ENCODE measurements around the gene ACTN3. TPM values are rescaled to one million over a fixed set of nuclear protein-coding genes. Genes with fewer than 3 reads are reported as not detected.

Gene ACTN3
- polyA plus RNA-seq, 2 of the 4 experiments (the other 2 are of a cell fraction), result not detected

DNA sequence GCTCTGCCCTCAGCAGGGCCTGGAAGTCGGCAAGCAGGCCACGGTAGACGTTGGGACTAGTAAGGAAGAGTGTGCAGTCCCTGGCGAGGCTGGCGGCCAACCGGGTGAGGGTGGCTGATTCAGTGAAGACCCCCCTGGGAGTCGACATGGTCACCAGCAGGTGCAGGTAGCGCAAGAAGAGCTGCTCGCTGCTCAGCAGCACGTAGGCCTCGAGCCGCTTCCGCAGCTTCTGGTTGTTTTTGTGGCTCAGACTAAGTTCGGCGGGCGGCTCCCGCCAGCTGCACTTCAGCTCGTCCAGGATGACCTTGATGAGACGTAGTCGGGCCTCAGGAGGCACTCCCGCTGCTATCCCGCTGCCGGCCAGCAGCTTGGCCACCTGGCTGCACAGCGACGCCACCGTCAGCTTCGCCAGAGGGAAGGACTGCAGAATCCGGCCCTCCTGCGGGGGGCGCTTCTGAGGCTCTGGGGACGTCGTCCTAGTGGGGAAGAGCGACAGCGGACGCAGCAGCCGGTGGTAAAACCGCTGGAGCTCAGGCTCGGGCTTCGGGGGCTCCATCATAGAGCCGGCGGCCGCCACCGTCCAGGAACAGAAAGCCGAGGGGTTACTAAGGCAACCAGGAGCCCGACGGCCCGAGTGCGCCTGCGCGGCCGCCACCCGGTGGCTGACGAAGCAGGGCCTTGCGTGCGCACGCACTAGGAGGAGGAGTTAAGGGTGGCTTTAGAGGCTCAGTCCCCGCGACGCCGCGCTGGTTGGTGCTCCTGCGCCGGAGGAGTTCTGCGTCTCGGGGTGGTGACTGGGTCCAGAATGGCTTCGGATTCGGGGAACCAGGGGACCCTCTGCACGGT lies 46.0 kb downstream of the ACTN3 start, which contains the start of the genes CCDC87 and CCS (continued):
- TF ChIP-seq BCL3 (IDR thresholded peaks at IDR 0.05) (peak; percentile 85; the same call in 2 of the 3 replicates), ATOH8 (CRISPR knock-in tag; IDR thresholded peaks at IDR 0.05; ENCODE audit: low read depth) (no peak; the same call in 1 of the 2 replicates), RARB (CRISPR knock-in tag; IDR thresholded peaks at IDR 0.05) (no peak), KDM1A (IDR thresholded peaks at IDR 0.05; ENCODE audit: low read depth) (no peak), POLR2AphosphoS2 (conservative IDR thresholded peaks at IDR 0.05; ENCODE audit: low read length) (no peak), HOXA7 (CRISPR knock-in tag; IDR thresholded peaks at IDR 0.05) (no peak), NR3C1 (IDR thresholded peaks at IDR 0.05) (no peak), EHF (CRISPR knock-in tag; IDR thresholded peaks at IDR 0.05) (no peak), FOSL2 (IDR thresholded peaks at IDR 0.05) (no peak), FOSL2 (CRISPR knock-in tag; IDR thresholded peaks at IDR 0.05) (no peak), FOXS1 (CRISPR knock-in tag; IDR thresholded peaks at IDR 0.05) (no peak), ZC3H11A (IDR thresholded peaks at IDR 0.05) (no peak), MYC (IDR thresholded peaks at IDR 0.05; ENCODE audit: borderline replicate concordance, low read length) (no peak), NPAS2 (CRISPR knock-in tag; IDR thresholded peaks at IDR 0.05; ENCODE audit: borderline replicate concordance) (no peak), CHD4 (IDR thresholded peaks at IDR 0.05; ENCODE audit: borderline replicate concordance) (no peak), POLR2A (IDR thresholded peaks at IDR 0.05; ENCODE audit: low read length) (peak; percentile 99), HOXB13 (CRISPR knock-in tag; IDR thresholded peaks at IDR 0.05; ENCODE audit: low read depth) (no peak), CBX2 (IDR thresholded peaks at IDR 0.05; ENCODE audit: borderline replicate concordance, low read depth) (no peak), TP53 (CRISPR knock-in tag; IDR thresholded peaks at IDR 0.05) (no peak), ZSCAN20 (CRISPR knock-in tag; IDR thresholded peaks at IDR 0.05) (no peak), RNF2 (IDR thresholded peaks at IDR 0.05; ENCODE audit: borderline replicate concordance, low read depth) (no peak), BHLHE40 (IDR thresholded peaks at IDR 0.05; ENCODE audit: low read depth, low read length) (no peak), TFCP2L1 (CRISPR knock-in tag; IDR thresholded peaks at IDR 0.05) (no peak), REST (IDR thresholded peaks at IDR 0.05) (no peak), SREBF2 (IDR thresholded peaks at IDR 0.05) (no peak), USF2 (IDR thresholded peaks at IDR 0.05) (no peak), CEBPB (IDR thresholded peaks at IDR 0.05) (no peak), KDM5A (IDR thresholded peaks at IDR 0.05) (no peak), GATA3 (IDR thresholded peaks at IDR 0.05; ENCODE audit: borderline replicate concordance) (no peak), RAD21 (conservative IDR thresholded peaks at IDR 0.05 in 1 of 2, IDR thresholded peaks at IDR 0.05 in 1 of 2) (peak in 1 of 2 experiments; percentile 45; a peak in 3 of 5 replicates), SMC3 (IDR thresholded peaks at IDR 0.05) (peak; percentile 46), HDAC2 (IDR thresholded peaks at IDR 0.05) (no peak), PHF8 (IDR thresholded peaks at IDR 0.05; ENCODE audit: borderline replicate concordance, low read depth) (no peak; the same call in 1 of the 2 replicates), HOXB5 (CRISPR knock-in tag; IDR thresholded peaks at IDR 0.05) (no peak), ESRRA (IDR thresholded peaks at IDR 0.05; ENCODE audit: borderline replicate concordance, low read length) (peak; percentile 91)
- TF ChIP-seq, protein P1, sequence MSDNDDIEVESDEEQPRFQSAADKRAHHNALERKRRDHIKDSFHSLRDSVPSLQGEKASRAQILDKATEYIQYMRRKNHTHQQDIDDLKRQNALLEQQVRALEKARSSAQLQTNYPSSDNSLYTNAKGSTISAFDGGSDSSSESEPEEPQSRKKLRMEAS (IDR thresholded peaks at IDR 0.05), result peak; percentile 85

Data from A549 (cell line).